GM12875 (cell line): ENCODE measurements around the gene SOX5.

Experiments
- H3K4me3 ChIP-seq: one replicate; pipeline ENCODE4 v1.5.1; 2011; ENCODE audit warnings: low read depth, low read length, control low read depth
- CTCF ChIP-seq: IDR thresholded peaks from 2 replicates; pipeline ENCODE4 v1.5.1; 2011; ENCODE audit warnings: low read depth, mild to moderate bottlenecking, control low read depth, inconsistent platforms, low read length, moderate library complexity, borderline replicate concordance; ENCODE audit not compliant: insufficient read depth

SOX5 gene

GRCh38 chr12:23556661-23557060 lies 392.8 kb downstream of the SOX5 start:
- no peak overlapping the region for H3K4me3 ChIP-seq
- TF ChIP-seq CTCF = no peak

- TF ChIP-seq CTCF = no peak
- H3K4me3 ChIP-seq = no peak overlapping the region
Observed at GRCh38 chr12:23555825-23556207, 393.7 kb downstream of the SOX5 start.

DNA sequence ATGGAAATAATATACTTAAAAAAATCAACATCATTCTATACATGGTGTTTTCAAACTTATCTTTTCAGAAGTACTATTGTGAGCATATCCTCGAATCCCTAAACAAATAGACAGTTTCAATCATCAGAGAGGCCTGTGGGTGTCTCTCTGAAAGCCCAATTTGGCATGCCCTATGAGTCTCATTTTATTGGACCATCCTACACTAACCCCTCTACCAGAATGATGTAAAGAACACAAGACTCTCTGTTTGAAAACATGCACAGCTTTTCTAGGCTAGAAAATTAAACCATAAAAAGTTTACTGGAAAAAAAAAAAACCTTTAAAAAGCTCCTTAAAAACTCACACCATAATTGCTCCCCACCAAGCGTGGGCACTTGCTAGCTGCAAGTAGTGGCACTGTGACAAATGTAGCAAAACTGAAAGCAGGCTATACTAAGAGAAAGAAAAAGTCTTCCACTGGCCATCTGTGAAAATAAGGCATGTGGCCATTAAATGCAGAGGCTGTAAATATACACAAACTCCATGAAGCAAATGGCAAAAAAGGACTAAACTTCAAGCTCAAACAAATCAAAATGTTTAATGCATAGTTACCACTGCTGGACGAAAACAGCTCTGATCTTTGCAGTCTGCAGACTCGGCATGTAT lies 394.2 kb downstream of the SOX5 start:
- H3K4me3 ChIP-seq = no peak overlapping the region
- no peak for TF ChIP-seq CTCF

DNA sequence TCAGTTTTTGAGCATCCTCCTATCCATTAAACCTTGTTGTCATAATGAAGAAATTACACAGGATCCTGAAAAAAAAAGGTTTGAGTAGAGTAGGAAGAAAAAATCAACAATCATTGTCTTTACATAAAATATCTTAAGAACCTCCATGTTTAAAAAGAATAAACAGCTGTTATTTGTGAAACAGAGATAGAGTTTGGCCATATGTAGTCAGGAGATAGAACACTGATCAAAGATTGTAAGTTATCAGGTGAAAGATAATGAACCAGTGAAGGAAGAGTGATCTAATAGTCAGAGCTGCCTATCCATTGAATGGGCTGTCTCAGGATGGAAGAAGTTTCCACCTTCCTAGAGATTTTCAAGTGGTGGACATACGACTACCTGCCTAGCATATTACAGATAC lies 397.1 kb downstream of the SOX5 start:
- no peak overlapping the region for H3K4me3 ChIP-seq
- TF ChIP-seq CTCF = no peak

DNA sequence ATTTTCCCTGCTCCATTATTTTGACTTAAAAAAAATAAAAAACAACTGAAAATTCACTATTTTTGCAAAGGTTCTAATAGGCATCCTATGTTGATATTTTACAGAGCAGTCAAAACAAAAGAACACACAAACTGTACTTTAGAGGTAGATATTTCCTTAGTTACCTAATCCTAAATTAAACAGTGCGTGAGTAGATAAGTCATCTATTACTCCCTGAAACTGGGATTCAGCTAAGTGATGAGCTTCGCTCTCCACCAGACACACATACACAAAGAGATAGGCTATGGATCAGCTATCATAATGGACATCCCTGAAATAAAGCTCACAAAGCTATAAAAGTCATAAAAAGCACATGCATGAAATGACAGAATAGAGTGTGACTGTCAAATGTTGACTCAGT lies 398.7 kb downstream of the SOX5 start:
- H3K4me3 ChIP-seq = no peak overlapping the region
- no peak for TF ChIP-seq CTCF

DNA sequence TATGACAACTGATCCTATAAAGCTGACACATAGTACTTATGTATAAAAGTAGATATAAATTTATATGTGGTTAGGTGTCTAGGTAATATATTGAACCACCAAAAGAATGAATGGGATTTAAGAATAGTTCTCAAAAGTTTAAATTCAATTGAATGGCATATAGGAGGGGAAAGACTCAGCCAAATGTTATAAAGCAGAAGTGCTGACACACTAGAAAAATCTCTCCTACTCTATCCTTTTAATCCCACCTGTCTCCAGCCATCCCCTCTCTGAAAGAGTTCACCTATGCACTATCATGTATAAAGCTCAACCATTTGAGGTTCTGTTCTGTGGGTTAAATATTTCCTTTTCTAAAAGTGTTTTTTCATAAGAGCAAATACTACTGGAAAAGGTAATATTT lies 400.7 kb downstream of the SOX5 start:
- H3K4me3 ChIP-seq = no peak overlapping the region
- TF ChIP-seq CTCF = no peak

DNA sequence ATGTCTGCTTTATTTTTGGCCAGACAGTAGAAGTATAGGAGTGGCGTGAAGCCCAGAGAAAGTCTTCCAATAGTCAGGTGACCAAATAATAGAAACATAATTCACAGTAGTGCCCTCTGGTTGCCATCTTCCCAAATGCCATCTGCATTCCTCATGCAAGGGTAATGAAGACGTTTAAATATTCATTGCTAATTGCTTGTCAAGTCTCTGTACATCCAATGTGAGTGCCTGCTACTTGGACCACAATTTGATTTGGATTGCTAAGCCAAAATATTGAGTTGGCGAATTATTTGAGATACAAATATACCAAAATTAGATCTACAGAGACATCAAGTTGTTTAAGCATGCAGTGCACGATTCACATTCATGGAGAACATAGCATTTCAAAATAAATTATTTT lies 402.7 kb downstream of the SOX5 start:
- no peak for TF ChIP-seq CTCF
- no peak overlapping the region for H3K4me3 ChIP-seq
